Pancreas (tissue), 10 donors: ENCODE measurements around the gene PRICKLE1. TPM values are rescaled to one million over a fixed set of nuclear protein-coding genes. Genes with fewer than 3 reads are reported as not detected.

Source experiments
- ATAC-seq, 4 donors: fragments of 200-7000 bp; cut with Tn5 transposase; one replicate each; pipeline versions ENCODE4 v1.8.0 to v1.9.1; 2020; ENCODE audit warnings: mild to moderate bottlenecking in 4 of 4, moderate library complexity in 4 of 4
- DNase-seq, 6 donors: peaks; one replicate each; pipeline ENCODE4 v3.0.0-alpha.2; 2020
- FAIRE-seq: peaks from 2 replicates; lab custom pipeline; 2012; peaks lifted over from hg19 to GRCh38; lab: Jason Lieb, UNC
- H3K27ac ChIP-seq, 4 donors: fragments of 200-600 bp; sonication (generic); 1 replicate in 3 of 4; 2 replicates in 1 of 4; pipeline versions ENCODE4 v1.5.0 to v1.8.0; 2020
- H3K27me3 ChIP-seq, 4 donors: fragments of 200-600 bp; one replicate each; pipeline ENCODE4 v1.8.0; 2021
- H3K36me3 ChIP-seq, 3 donors: fragments of 200-600 bp; sonication (generic) in 1 of 3; one replicate each; pipeline versions ENCODE4 v1.5.0 to v1.8.0; 2020 to 2021
- H3K4me1 ChIP-seq, 3 donors: fragments of 200-600 bp; one replicate each; pipeline ENCODE4 v1.8.0; 2021
- H3K4me3 ChIP-seq, 4 donors: fragments of 200-600 bp; sonication (generic) in 2 of 4; one replicate each; pipeline versions ENCODE4 v1.5.0 to v1.8.0; 2020 to 2021
- H3K9me3 ChIP-seq, 4 donors: fragments of 200-600 bp; one replicate each; pipeline ENCODE4 v1.8.0; 2021
- CTCF ChIP-seq, 4 donors: fragments of 200-600 bp; sonication (generic) in 3 of 4; IDR thresholded peaks; one replicate each; pipeline versions ENCODE4 v1.5.0 to v1.8.0; 2021; ENCODE audit warnings: antibody characterized with exemption in 4 of 4
- WGBS, 2 donors: extraction: QIAGEN DNeasy Blood & Tissue Kit; methylation state at CpG; one replicate each; pipeline ENCODE4 v1.1.7; 2013; 5-methylcytosine and 5-hydroxymethylcytosine counted together
- intact Hi-C, 3 donors: fragments of 100-400 bp; cut with DNase I; formaldehyde crosslinking; loops; one replicate each; pipeline versions ENCODE4 v1.11.1 to v1.14.2; 2022
- polyA plus RNA-seq, 2 donors: library from polyadenylated mRNA; stranded (reverse); fragments of 200-250 nt; gene quantifications; one replicate each; pipeline ENCODE4 v1.2.3, GENCODE V29; 2013
- total RNA-seq, 6 donors: library from RNA; stranded (reverse); fragmentation: NEBNext Ultra II Directional in 4 of 6; extraction: Animal tissue kit (Norgen Biotek cat#: 25700) in 4 of 6; gene quantifications; one replicate each; pipeline versions ENCODE4 v1.2.1 to v1.2.4, GENCODE V29; 2021 to 2023
- donor health status: healthy with polysubstance abuse.
- donor health status: DM: no; HTN: no; CAD: no; lungs with moderate emphysema.
- donor health status: DM: no; HTN: no; CAD: no.
- donor health status: control.
- donor health status: control.
- donor health status: Bipolar disorder and iron deficiency.
- donor health status: DM: yes; HTN: yes; CAD: no.
- donor health status: DM: no; HTN: no; CAD: no.
- donor health status: DM: no; HTN: no; CAD: no.
- donor health status: DM: yes; HTN: yes; CAD: no.

The PRICKLE1 gene
- total and polyA plus RNA-seq, 8 donors, result 1.5 to 9.5 (median 2.8) TPM

GRCh38 chr12:42607584-42608058 is 18.1 kb upstream of the PRICKLE1 start:
- WGBS, 2 donors, result 58 to 61% methylated on average over 5 of the region's 5 CpGs
- Histone ChIP-seq H3K4me1 (no peaks in the 10 kb centered on the region), H3K9me3 (no peaks in the 10 kb centered on the region), H3K27ac (no peak overlapping the region), H3K4me3 (no peak overlapping the region), H3K27me3 (no peaks in the 10 kb centered on the region), H3K36me3 (no peaks in the 10 kb centered on the region)
- DNase-seq, result no peak
- ATAC-seq, result no peak
- TF ChIP-seq CTCF (IDR thresholded peaks at IDR 0.05), result no peak
- intact Hi-C loops, result no loop called here
- no peak for FAIRE-seq

- DNase-seq, result no peak
- no peak for FAIRE-seq
- no peak for TF ChIP-seq CTCF (IDR thresholded peaks at IDR 0.05)
- WGBS, 2 donors, result 84 to 85% methylated on average over 1 of the region's 1 CpG
- no peak overlapping the region for H3K27ac ChIP-seq
- intact Hi-C loops, result no loop called here
- H3K9me3 ChIP-seq, result no peaks in the 10 kb centered on the region
- H3K27me3 ChIP-seq, result no peaks in the 10 kb centered on the region
- H3K4me1 ChIP-seq, result no peaks in the 10 kb centered on the region
- H3K36me3 ChIP-seq, result no peaks in the 10 kb centered on the region
- no peak overlapping the region for H3K4me3 ChIP-seq
- ATAC-seq, result no peak
These were observed 16.9 kb upstream of the PRICKLE1 start for GRCh38 chr12:42606471-42606870.

- no peak for FAIRE-seq
- Histone ChIP-seq H3K27me3 (no peaks in the 10 kb centered on the region), H3K36me3 (no peaks in the 10 kb centered on the region), H3K9me3 (no peaks in the 10 kb centered on the region), H3K27ac (no peak overlapping the region), H3K4me1 (no peaks in the 10 kb centered on the region), H3K4me3 (no peak overlapping the region)
- no peak for DNase-seq
- intact Hi-C loops, result no loop called here
- no peak for TF ChIP-seq CTCF (IDR thresholded peaks at IDR 0.05)
- no peak for ATAC-seq
These were observed 16.1 kb upstream of the PRICKLE1 start for GRCh38 chr12:42605685-42606084.

GRCh38 chr12:42603246-42603990 is 13.9 kb upstream of the PRICKLE1 start:
- TF ChIP-seq CTCF (IDR thresholded peaks at IDR 0.05), result no peak
- H3K27ac ChIP-seq, result no peak overlapping the region
- ATAC-seq (no peak), FAIRE-seq (no peak), DNase-seq (no peak)
- no peak overlapping the region for H3K4me3 ChIP-seq
- H3K9me3 ChIP-seq, result no peaks in the 10 kb centered on the region
- WGBS, 2 donors, result 58 to 60% methylated on average over 6 of the region's 6 CpGs
- intact Hi-C loops, result no loop called here
- H3K36me3 ChIP-seq, result no peaks in the 10 kb centered on the region
- H3K27me3 ChIP-seq, result no peaks in the 10 kb centered on the region
- no peaks in the 10 kb centered on the region for H3K4me1 ChIP-seq

DNA sequence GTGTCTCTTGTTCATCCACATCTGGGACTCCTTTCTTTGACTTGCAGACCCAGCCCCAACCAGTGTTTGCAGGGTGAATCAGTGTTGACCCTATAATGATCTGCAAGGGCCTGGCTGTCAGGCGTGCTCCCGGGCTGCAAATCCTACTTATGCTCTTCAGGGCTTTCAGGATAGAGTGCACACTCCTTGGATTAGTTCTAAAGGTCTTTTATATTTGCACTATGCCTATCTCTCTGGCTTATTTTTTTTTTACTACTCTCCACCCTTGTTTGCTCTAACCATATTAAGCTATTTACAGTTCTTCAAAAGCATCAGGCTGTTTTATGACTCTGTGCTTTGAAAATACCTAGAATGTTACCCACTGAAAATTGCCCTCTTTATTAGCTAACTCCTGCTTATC is 4.3 kb upstream of the PRICKLE1 start:
- Histone ChIP-seq H3K36me3 (no peaks in the 10 kb centered on the region), H3K27me3 (no peaks in the 10 kb centered on the region), H3K9me3 (no peaks in the 10 kb centered on the region), H3K4me1 (no peaks in the 10 kb centered on the region), H3K27ac (no peak overlapping the region), H3K4me3 (no peak overlapping the region)
- intact Hi-C loops, result no loop called here
- ATAC-seq (no peak), DNase-seq (no peak), FAIRE-seq (no peak)
- TF ChIP-seq CTCF (IDR thresholded peaks at IDR 0.05), result no peak
- 52 to 64% methylated on average over 2 of the region's 2 CpGs for WGBS, 2 donors
